ENCODE results near the gene FNBP1.
A peak's percentile ranks its signal among the peaks of the same experiment; 100 is the strongest.
"Not testable (repeated sequence)": the region's sequence is repeated elsewhere in the genome, so short reads cannot be mapped to it uniquely, and the experiment has no call there.

Gene FNBP1

GRCh38 chr9:129946246-129946995, 96.6 kb downstream of the FNBP1 start:
- peak; percentile 52 for DNase-seq

DNA sequence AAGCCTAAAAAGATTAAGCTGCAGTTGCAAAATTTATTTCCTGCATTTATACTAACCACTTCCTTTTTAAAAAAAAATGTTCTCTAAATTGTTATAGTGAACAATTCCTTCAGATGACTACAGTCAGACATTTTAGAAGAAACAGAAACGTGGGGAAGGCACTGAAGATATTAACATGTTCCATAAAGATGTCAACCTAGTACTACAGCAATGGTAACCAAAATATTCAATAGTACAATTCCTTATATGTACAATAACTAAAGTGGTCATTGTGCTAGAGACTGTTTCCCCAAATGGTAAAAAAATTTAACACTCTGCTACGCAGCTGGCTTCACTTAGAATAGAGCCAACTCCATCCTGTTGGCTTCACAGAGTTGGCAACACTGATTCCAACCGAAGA, 97.7 kb downstream of the FNBP1 start:
- no peak for DNase-seq

GRCh38 chr9:129944506-129945116, 98.4 kb downstream of the FNBP1 start:
- DNase-seq: no peak

DNA sequence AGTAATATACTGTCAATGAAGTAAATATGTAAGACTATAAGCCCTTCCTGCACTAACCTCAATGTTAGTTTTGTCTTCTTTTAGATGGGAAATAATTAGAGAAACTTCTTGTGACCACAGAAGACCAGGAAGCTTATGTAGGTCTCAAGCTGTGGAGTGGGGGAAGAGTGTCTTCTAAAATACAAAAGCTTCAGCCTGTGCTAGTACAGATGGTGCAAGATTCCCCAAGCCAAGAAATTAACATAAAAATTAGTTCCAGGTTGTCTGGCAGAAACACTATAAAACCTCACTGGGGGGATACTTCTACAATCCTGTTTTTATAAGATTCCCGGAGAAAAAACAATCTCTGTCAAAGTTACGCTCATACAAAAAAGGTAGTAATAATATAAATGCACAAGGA, 103.6 kb downstream of the FNBP1 start:
- no peak for DNase-seq

DNA sequence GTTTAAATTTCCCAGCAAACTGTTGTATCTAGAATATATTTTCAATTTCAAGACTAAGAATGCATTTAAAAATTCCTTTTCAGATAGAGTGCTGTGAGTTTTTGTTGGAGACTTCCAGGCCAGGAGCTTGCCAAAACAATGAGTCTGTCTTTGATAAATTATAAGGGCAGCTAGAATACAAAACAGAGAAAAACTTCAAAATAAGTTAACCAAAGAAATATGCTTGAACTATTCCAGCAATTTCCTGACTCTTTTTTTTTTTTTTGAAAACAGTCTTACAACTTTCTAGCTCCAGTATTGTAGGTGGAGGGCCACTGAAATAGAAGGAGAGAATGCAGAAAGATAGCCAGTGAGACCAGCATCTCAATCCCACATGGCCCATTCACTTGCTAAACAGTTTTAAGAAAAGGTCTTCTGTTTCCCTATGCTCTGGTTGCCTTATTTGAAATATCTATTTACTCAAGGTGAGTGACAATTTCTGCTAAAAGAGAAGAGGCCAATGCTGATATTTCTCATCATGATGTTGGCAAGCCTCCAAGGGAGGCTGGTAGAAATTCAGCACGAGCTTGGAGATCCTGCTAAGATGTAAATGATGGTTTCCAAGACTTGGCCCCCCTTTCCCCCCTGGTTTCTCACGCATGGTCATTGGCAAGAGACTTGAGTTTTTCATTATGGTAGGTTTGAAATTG, 104.6 kb downstream of the FNBP1 start:
- no peak for DNase-seq

DNA sequence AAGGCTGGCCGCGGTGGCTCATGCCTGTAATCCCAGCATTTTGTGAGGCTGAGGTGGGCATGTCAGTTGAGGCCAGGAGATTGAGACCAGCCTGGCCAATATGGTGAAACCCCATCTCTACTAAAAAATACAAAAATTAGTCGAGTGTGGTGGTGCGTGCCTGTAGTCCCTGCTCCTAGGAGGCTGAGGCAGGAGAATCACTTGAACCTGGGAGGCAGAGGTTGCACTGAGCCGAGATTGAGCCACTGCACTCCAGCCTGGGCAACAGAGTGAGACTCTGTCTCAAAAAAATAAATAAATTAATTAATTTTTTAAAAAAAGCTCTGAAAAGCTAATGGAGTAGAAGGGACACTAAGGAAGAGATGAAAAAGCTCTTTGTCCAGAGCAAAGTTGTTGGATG, 105.1 kb downstream of the FNBP1 start:
- not testable (repeated sequence) for DNase-seq

GRCh38 chr9:129936222-129936621, 106.8 kb downstream of the FNBP1 start:
- no peak for DNase-seq

DNA sequence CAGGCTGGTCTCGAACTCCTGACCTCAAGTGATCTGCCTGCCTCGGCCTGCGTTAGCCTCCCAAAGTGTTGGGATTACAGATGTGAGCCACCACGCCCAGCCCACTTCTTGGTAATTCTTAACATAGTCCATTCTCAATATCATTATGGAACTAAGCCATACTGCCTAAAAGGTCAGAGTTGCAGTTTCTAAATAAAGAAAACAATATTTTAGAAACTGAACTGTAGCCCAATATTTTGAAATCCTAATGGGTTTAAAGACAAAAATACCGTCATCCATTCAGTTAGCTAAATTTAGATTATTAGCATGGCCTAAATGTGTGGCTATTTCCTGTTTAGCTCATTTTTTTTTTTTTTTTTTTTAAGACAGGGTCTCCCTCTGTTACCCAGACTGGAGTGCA, 108.2 kb downstream of the FNBP1 start:
- no peak for DNase-seq

GRCh38 chr9:129934041-129934591, 108.9 kb downstream of the FNBP1 start:
- DNase-seq: no peak

- no peak for DNase-seq
Observed at GRCh38 chr9:129933185-129934040, 109.6 kb downstream of the FNBP1 start.

GRCh38 chr9:129932303-129933151, 110.5 kb downstream of the FNBP1 start:
- DNase-seq: peak; percentile 29

GRCh38 chr9:129930743-129931142, 112.2 kb downstream of the FNBP1 start:
- no peak for DNase-seq

DNA sequence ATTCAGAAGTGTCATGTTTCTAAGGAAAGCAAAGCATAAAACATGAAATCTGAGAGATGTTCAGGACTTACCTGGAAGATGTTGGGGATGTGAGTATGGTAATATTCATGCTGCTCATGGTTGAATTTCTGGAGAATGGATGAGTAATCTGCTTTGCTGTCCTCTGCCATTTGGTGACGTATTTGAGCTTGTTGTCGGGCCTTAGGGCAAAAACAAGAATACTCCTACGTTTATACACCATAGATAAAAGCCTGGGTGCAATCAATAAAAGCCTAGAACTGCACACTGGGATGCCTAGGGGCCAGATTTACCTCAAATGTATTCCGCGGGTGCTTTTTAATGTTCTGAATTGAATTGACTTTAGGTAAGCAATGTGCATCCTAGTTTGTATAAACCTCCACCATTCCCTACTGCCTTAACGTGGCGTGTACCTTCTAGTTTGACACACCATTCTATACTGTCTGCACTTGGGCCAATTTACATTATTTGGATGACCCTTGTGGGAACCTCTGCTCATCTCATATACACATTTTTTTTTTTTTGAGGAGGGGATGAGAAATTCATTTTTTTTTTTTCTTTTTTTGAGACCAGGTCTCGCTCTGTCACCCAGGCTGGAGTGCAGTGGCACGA, 113.4 kb downstream of the FNBP1 start:
- DNase-seq: peak; percentile 22

DNA sequence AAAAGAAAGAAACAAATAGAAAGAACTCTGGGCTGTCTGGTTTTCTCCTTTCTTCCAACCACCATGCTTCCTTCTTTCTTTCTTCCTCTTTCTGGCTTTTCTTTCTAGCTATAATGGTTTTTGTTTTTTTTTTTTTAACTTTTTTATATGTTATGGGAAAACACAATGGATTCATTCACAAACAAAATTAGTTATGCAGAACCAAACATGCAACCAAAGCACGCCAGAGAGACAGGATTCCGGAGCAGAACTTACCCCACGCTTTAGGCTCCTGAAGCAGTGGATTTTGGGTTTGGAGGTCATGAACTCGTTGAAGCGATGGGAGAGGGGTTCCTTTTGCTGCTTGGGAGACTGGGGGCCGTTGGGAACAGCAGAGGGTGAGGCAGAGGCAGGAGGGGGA, 119.4 kb downstream of the FNBP1 start:
- DNase-seq: no peak

DNA sequence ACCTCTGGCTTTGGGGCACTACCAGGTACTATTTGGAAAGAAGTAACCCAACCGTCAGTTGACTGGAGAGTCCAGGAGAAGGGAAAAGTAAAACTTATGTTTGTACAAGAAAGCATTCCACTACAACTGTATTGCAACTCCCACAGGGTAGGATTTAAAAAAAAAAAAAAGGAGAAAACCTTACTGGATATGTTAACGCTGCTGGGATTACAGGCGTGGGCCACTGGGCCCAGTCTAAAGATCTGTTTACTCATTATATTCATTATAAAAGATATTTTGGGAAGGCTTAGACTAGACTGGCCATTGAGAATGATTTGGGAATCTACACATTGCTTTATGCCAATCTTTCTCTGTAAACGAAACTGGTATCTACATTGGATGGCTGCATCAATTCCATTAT, 121.1 kb downstream of the FNBP1 start:
- DNase-seq: no peak

DNA sequence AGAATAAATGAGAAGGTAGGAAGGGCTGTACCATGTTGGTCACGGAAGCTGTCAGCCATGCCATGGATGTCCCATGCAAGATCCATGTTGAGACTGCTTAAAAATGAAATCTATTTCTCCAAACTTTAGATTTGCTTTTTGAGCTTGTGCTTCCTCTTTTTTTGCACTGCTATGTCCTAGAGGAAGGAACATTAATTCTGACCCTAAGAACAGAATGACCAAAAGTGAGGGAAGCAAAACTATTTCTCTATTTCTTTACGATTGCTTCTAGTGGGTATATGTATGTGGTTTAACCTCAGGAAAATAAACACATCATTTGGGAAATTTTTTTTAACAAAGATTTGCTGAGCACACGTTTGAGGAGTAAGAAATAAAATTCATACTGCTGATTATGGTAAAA, 123.1 kb downstream of the FNBP1 start:
- DNase-seq: no peak

DNA sequence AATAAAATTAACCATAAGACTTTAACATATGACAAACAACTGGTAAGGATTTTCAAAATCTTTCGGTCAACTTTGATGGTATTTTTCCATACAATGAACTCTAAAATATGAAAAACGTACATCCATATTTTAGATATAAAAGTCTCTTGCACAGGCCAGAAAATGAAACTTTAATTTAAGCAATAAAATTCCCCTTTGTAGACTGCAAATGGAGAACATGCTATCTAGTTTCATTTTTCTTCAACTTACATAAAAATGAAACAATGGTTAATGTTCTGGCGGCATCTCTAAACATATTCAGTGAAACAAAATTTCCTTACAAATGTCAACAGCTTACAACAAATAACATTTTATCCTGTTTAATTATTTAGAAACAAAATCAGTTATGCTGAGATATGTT, 123.7 kb downstream of the FNBP1 start:
- DNase-seq: no peak

DNA sequence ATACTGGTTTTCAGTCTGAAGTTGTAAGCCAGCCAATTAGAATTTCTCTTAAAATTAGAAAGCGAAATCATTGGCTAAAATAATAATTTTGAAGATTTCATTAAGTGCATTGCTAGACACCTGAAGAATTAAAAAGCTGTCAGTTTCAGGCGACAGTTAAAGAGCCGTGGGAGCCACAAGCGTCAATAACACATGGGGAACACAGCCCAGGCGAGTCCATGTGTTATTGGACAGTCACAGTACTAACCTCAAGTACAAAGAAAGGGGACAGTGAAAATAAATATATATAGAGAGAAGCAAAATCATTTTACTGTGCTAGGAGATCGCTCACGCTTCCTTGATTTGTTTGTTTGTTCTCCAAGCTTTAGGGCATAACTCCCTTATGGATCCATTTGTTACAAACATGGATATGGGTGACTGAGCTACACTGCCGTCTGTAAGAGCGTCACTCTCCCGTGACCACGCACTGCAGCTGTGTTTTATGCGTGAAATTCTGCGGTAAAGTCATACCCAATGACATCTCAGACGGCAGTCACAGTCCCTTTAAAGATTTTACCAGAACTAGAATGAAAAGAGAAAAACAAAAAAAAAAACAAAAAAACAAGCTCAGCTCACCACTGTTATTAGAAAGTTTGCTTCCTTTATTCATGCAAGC, 124.6 kb downstream of the FNBP1 start:
- no peak for DNase-seq

DNA sequence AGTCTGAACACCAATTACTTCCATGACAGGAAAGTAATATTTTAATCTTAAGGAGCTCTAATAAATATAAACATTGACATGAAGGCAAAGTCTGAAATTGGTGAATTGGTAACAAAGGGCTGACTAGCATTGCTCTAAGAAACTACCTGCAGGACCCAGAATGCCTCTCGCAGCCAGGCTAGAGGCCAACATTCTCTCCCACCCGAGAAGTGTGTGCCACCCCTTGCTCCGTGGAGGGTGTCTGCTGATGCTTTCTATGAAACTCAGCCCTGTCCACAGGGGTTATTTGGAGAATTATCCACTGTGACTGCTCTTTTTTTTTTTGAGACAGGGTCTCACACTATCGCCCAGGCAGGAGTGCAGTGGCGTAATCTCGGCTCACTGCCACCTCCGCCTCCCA, 126.3 kb downstream of the FNBP1 start:
- DNase-seq: no peak

- DNase-seq: no peak
Observed at GRCh38 chr9:129914051-129914450, 128.9 kb downstream of the FNBP1 start.

Data from midbrain (tissue), 1 donor.